Mucosa of stomach (tissue), 1 donor: ENCODE data around the gene CNTNAP3.
"Not testable (repeated sequence)": the region's sequence is repeated elsewhere in the genome, so short reads cannot be mapped to it uniquely, and the experiment has no call there.

Source experiments
- H3K27me3 ChIP-seq: one replicate; pipeline ENCODE4 v1.7.0; 2013; ENCODE audit warnings: mild to moderate bottlenecking, low read length; ENCODE audit not compliant: control insufficient read depth, insufficient read depth
- H3K36me3 ChIP-seq: one replicate; pipeline ENCODE4 v1.7.0; 2013; ENCODE audit warnings: low read length; ENCODE audit not compliant: control insufficient read depth, insufficient read depth
- H3K4me1 ChIP-seq: one replicate; pipeline ENCODE4 v1.7.0; 2013; ENCODE audit warnings: mild to moderate bottlenecking, low read length; ENCODE audit not compliant: control insufficient read depth, insufficient read depth
- H3K4me3 ChIP-seq: one replicate; pipeline ENCODE4 v1.7.0; 2013; ENCODE audit warnings: low read length
- H3K9ac ChIP-seq: one replicate; pipeline ENCODE4 v1.7.0; 2013; ENCODE audit warnings: mild to moderate bottlenecking, low read length, moderate library complexity
- H3K9me3 ChIP-seq: one replicate; pipeline ENCODE4 v1.7.0; 2013; ENCODE audit warnings: mild to moderate bottlenecking, low read length, moderate library complexity; ENCODE audit not compliant: control insufficient read depth
- donor health status: Pancreatic carcinoma.

The CNTNAP3 gene

GRCh38 chr9:39046833-39047232, 241.1 kb downstream of the CNTNAP3 start:
- not testable (repeated sequence) for H3K9me3 ChIP-seq, H3K4me1 ChIP-seq, H3K27me3 ChIP-seq, H3K9ac ChIP-seq, H3K4me3 ChIP-seq, H3K36me3 ChIP-seq

- not testable (repeated sequence) for H3K4me1 ChIP-seq, H3K9me3 ChIP-seq, H3K36me3 ChIP-seq, H3K4me3 ChIP-seq, H3K27me3 ChIP-seq, H3K9ac ChIP-seq
Measured at GRCh38 chr9:39042352-39042803, 245.6 kb downstream of the CNTNAP3 start.

GRCh38 chr9:39041774-39042173, 246.2 kb downstream of the CNTNAP3 start:
- not testable (repeated sequence) for H3K4me1 ChIP-seq, H3K9me3 ChIP-seq, H3K27me3 ChIP-seq, H3K36me3 ChIP-seq, H3K4me3 ChIP-seq, H3K9ac ChIP-seq

GRCh38 chr9:39039148-39039547, 248.8 kb downstream of the CNTNAP3 start:
- H3K27me3 ChIP-seq, H3K4me3 ChIP-seq, H3K9me3 ChIP-seq, H3K9ac ChIP-seq, H3K36me3 ChIP-seq, H3K4me1 ChIP-seq: not testable (repeated sequence)

- H3K9ac ChIP-seq, H3K4me3 ChIP-seq, H3K36me3 ChIP-seq, H3K4me1 ChIP-seq, H3K27me3 ChIP-seq, H3K9me3 ChIP-seq: not testable (repeated sequence)
Measured at GRCh38 chr9:39038221-39038620, 249.7 kb downstream of the CNTNAP3 start.

- H3K9me3 ChIP-seq, H3K9ac ChIP-seq, H3K4me3 ChIP-seq, H3K4me1 ChIP-seq, H3K36me3 ChIP-seq, H3K27me3 ChIP-seq: not testable (repeated sequence)
Measured at GRCh38 chr9:39033849-39034248, 254.1 kb downstream of the CNTNAP3 start.

GRCh38 chr9:39030204-39031019, 257.6 kb downstream of the CNTNAP3 start:
- not testable (repeated sequence) for H3K27me3 ChIP-seq, H3K9ac ChIP-seq, H3K4me3 ChIP-seq, H3K9me3 ChIP-seq, H3K36me3 ChIP-seq, H3K4me1 ChIP-seq

GRCh38 chr9:39028855-39029254, 259.1 kb downstream of the CNTNAP3 start:
- not testable (repeated sequence) for H3K4me3 ChIP-seq, H3K9ac ChIP-seq, H3K9me3 ChIP-seq, H3K27me3 ChIP-seq, H3K36me3 ChIP-seq, H3K4me1 ChIP-seq

GRCh38 chr9:39028168-39028567, 259.8 kb downstream of the CNTNAP3 start:
- not testable (repeated sequence) for H3K4me3 ChIP-seq, H3K36me3 ChIP-seq, H3K9me3 ChIP-seq, H3K4me1 ChIP-seq, H3K9ac ChIP-seq, H3K27me3 ChIP-seq

- H3K27me3 ChIP-seq, H3K9me3 ChIP-seq, H3K9ac ChIP-seq, H3K36me3 ChIP-seq, H3K4me3 ChIP-seq, H3K4me1 ChIP-seq: not testable (repeated sequence)
Measured at GRCh38 chr9:39025911-39026588, 261.9 kb downstream of the CNTNAP3 start.
